Smooth muscle cell (in vitro differentiated cells): ENCODE measurements around the gene HOXC11. TPM values are rescaled to one million over a fixed set of nuclear protein-coding genes. Genes with fewer than 3 reads are reported as not detected.

Experiments
- DNase-seq: peaks from one replicate; lab custom pipeline; 2025; ENCODE audit not compliant: unreplicated experiment; lab: John Stamatoyannopoulos, UW
- H2AFZ ChIP-seq: fragments of 200-600 bp; sonication (generic); 2 replicates; pipeline ENCODE4 v1.6.0; 2016; ENCODE audit warnings: antibody characterized with exemption, low read depth, mild to moderate bottlenecking
- H3F3A ChIP-seq: fragments of 200-600 bp; sonication (generic); 2 replicates; pipeline ENCODE4 v1.6.0; 2017; ENCODE audit warnings: antibody characterized with exemption, low read depth
- H3K27ac ChIP-seq: fragments of 200-600 bp; sonication (generic); 2 replicates; pipeline ENCODE4 v1.5.1; 2016; ENCODE audit warnings: low read depth, mild to moderate bottlenecking
- H3K27me3 ChIP-seq: fragments of 200-600 bp; sonication (generic); 2 replicates; pipeline ENCODE4 v1.6.1; 2016; ENCODE audit warnings: low read depth, mild to moderate bottlenecking
- H3K36me3 ChIP-seq: fragments of 200-600 bp; sonication (generic); 2 replicates; pipeline ENCODE4 v1.5.1; 2016; ENCODE audit warnings: low read depth
- H3K4me1 ChIP-seq: fragments of 200-600 bp; sonication (generic); 2 replicates; pipeline ENCODE4 v1.5.1; 2016; ENCODE audit warnings: low read depth
- H3K4me2 ChIP-seq: fragments of 200-600 bp; sonication (generic); 2 replicates; pipeline ENCODE4 v1.6.0; 2016; ENCODE audit warnings: mild to moderate bottlenecking
- H3K4me3 ChIP-seq: fragments of 200-600 bp; sonication (generic); 2 replicates; pipeline ENCODE4 v1.5.1; 2016; ENCODE audit warnings: mild to moderate bottlenecking
- H3K79me2 ChIP-seq: fragments of 200-600 bp; sonication (generic); 2 replicates; pipeline ENCODE4 v1.6.0; 2016; ENCODE audit warnings: low read depth, mild to moderate bottlenecking
- H3K9ac ChIP-seq: fragments of 200-600 bp; sonication (generic); 2 replicates; pipeline ENCODE4 v1.6.0; 2016; ENCODE audit warnings: low read depth
- H3K9me3 ChIP-seq: fragments of 200-600 bp; sonication (generic); replicated peaks from 2 replicates; pipeline ENCODE4 v1.5.1; 2016; ENCODE audit warnings: low read depth
- H4K20me1 ChIP-seq: fragments of 200-600 bp; sonication (generic); 2 replicates; pipeline ENCODE4 v1.6.0; 2016; ENCODE audit warnings: low read depth
- CTCF ChIP-seq: fragments of 200-600 bp; sonication (generic); IDR thresholded peaks from 2 replicates; pipeline ENCODE4 v1.5.1; 2017; ENCODE audit warnings: borderline replicate concordance, mild to moderate bottlenecking, antibody characterized with exemption; ENCODE audit not compliant: insufficient read depth, poor library complexity, severe bottlenecking
- WGBS: methylation state at CpG from one replicate; pipeline ENCODE4 v1.1.7; 2016; ENCODE audit warnings: low lambda C conversion rate; 5-methylcytosine and 5-hydroxymethylcytosine counted together
- polyA plus RNA-seq: library from polyadenylated mRNA; unstranded; fragments of >200 nt; fragmentation: Nextera tagmentation; extraction: Ambion mirVana; gene quantifications from 2 replicates; pipeline ENCODE4 v1.2.1, GENCODE V29; 2016
- total RNA-seq: library from RNA; depleted of rRNA; stranded (reverse); fragments of >200 nt; gene quantifications from 2 replicates; pipeline ENCODE4 v1.2.3, GENCODE V29; 2014

HOXC11 gene
- total and polyA plus RNA-seq, 2 experiments from 2014 or later, result 0.23 to 0.27 TPM

GRCh38 chr12:54018468-54018984 is 45.6 kb downstream of the HOXC11 start:
- H3K27me3 ChIP-seq, result peaks cover 90% of the 10 kb centered on the region
- H3K9me3 ChIP-seq, result no peaks in the 10 kb centered on the region
- no peaks in the 10 kb centered on the region for H3F3A ChIP-seq
- no peaks in the 10 kb centered on the region for H4K20me1 ChIP-seq
- peak overlapping the region; percentile 28 for H2AFZ ChIP-seq
- 6% methylated on average over 29 of the region's 29 CpGs for WGBS
- DNase-seq, result no peak
- H3K27ac ChIP-seq, result peak overlapping the region; percentile 87
- H3K4me1 ChIP-seq, result peaks cover 3% of the 10 kb centered on the region
- no peak for TF ChIP-seq CTCF
- peak overlapping the region; percentile 42 for H3K4me3 ChIP-seq
- H3K79me2 ChIP-seq, result peaks cover 22% of the 10 kb centered on the region
- no peaks in the 10 kb centered on the region for H3K36me3 ChIP-seq
- peak overlapping the region; percentile 82 for H3K4me2 ChIP-seq
- H3K9ac ChIP-seq, result peak overlapping the region; percentile 68

- no peak for DNase-seq
- no peak overlapping the region for H2AFZ ChIP-seq
- peaks cover 90% of the 10 kb centered on the region for H3K27me3 ChIP-seq
- H3K4me3 ChIP-seq, result peak overlapping the region; percentile 42
- no peaks in the 10 kb centered on the region for H3K36me3 ChIP-seq
- H3K9ac ChIP-seq, result peak overlapping the region; percentile 73
- H3K79me2 ChIP-seq, result peaks cover 25% of the 10 kb centered on the region
- H3K4me1 ChIP-seq, result peaks cover 7% of the 10 kb centered on the region
- H3F3A ChIP-seq, result no peaks in the 10 kb centered on the region
- peak overlapping the region; percentile 87 for H3K27ac ChIP-seq
- TF ChIP-seq CTCF, result no peak
- 7% methylated on average over 37 of the region's 43 CpGs for WGBS
- H3K9me3 ChIP-seq, result no peaks in the 10 kb centered on the region
- H4K20me1 ChIP-seq, result no peaks in the 10 kb centered on the region
- H3K4me2 ChIP-seq, result peak overlapping the region; percentile 82
Measured at GRCh38 chr12:54019091-54019811, 46.3 kb downstream of the HOXC11 start.

GRCh38 chr12:54019924-54020590 is 47.1 kb downstream of the HOXC11 start:
- Histone ChIP-seq H4K20me1 (no peaks in the 10 kb centered on the region), H3K9ac (no peak overlapping the region), H3K9me3 (no peaks in the 10 kb centered on the region), H3K4me3 (peak overlapping the region; percentile 42), H3F3A (no peaks in the 10 kb centered on the region), H3K79me2 (peaks cover 33% of the 10 kb centered on the region), H3K27me3 (peaks cover 90% of the 10 kb centered on the region), H2AFZ (no peak overlapping the region), H3K4me2 (peak overlapping the region; percentile 82), H3K27ac (peak overlapping the region; percentile 87), H3K36me3 (no peaks in the 10 kb centered on the region), H3K4me1 (peaks cover 6% of the 10 kb centered on the region)
- TF ChIP-seq CTCF, result no peak
- DNase-seq, result no peak
- 27% methylated on average over 10 of the region's 10 CpGs for WGBS
